Thyroid gland (tissue), 4 donors: Measurements from ENCODE around the gene ZFYVE9.

Experiments
- CTCF ChIP-seq, 6 experiments: fragments of 200-600 bp in 3 of 6; fragments of 450-650 bp in 3 of 6; sonication (generic) in 3 of 6; IDR thresholded peaks; one replicate each; pipeline ENCODE4 v1.5.1; 2016 to 2019; ENCODE audit warnings: antibody characterized with exemption in 6 of 6, mild to moderate bottlenecking in 2 of 6, inconsistent platforms in 1 of 6, moderate library complexity in 1 of 6
- POLR2A ChIP-seq, 2 donors: fragments of 450-650 bp; IDR thresholded peaks; one replicate each; pipeline ENCODE4 v1.6.1; 2017; ENCODE audit warnings: antibody characterized with exemption in 2 of 2, mild to moderate bottlenecking in 2 of 2, moderate library complexity in 1 of 2

- TF ChIP-seq CTCF (IDR thresholded peaks at IDR 0.05) (no peak), POLR2A (IDR thresholded peaks at IDR 0.05) (no peak)
Measured at GRCh38 chr1:52193985-52194384, 52.1 kb downstream of the ZFYVE9 start.
